Retinal pigment epithelial cell (primary cell): ENCODE results near the gene CFDP1.

Source experiments
- DNase-seq: peaks from one replicate; pipeline ENCODE4 v3.0.0-alpha.2; 2010; ENCODE audit warnings: low read depth
- H3K4me3 ChIP-seq: 2 replicates; pipeline ENCODE4 v1.5.1; 2011; ENCODE audit warnings: mild to moderate bottlenecking, low read length, control low read depth, moderate library complexity
- TF ChIP-seq, protein P1 (sequence below): conservative IDR thresholded peaks from 2 replicates; pipeline ENCODE4 v1.5.1; 2011; ENCODE audit warnings: low read depth, low read length, control low read depth, inconsistent platforms

Gene CFDP1

DNA sequence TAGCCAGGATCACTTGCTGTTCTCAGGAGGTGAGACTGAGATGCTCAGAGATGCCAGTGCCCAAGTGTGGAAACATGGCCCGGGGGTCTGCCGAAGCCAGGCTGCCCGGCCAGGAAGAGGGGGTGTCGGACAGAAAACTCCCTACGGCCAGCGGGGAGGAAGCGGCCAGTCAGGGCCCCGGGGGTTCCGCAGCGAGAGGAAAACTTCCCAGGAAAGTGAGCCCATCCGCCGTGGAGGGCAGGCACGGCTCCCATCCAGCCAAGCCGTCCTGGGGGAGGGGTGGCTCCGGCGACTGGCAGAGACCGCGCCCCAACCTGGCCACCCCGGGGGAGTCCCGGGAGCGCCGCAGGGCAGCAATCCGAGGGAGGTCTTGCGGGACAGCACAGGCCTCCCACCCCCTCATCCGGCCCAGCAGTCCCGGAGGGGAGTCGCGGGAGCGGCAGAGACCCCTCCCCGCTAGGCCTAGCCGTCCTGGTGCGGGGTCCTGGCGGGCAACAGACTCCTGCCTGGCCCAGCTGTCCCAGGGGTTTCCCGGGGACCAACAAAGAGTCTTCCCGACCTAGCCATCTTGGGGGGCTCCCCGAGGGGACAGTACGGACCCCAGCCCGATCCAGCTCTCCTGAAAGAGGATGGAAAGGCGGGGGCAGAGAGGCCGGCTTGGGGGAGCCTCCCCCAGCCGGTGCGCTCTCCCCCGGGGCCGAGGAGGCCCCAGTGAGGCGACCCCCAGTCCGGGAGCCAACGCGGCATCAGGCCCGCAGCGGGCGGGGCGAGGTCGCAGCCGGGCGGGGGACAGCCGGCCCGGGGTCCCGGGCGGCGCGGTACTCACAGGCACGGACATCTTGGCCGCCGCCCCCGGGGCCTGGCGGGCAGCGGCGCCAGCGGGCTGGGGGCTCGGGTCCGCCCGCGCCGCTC, 168.0 kb downstream of the CFDP1 start:
- no peak for DNase-seq
- H3K4me3 ChIP-seq = peak overlapping the region; percentile 91
- TF ChIP-seq, protein P1, sequence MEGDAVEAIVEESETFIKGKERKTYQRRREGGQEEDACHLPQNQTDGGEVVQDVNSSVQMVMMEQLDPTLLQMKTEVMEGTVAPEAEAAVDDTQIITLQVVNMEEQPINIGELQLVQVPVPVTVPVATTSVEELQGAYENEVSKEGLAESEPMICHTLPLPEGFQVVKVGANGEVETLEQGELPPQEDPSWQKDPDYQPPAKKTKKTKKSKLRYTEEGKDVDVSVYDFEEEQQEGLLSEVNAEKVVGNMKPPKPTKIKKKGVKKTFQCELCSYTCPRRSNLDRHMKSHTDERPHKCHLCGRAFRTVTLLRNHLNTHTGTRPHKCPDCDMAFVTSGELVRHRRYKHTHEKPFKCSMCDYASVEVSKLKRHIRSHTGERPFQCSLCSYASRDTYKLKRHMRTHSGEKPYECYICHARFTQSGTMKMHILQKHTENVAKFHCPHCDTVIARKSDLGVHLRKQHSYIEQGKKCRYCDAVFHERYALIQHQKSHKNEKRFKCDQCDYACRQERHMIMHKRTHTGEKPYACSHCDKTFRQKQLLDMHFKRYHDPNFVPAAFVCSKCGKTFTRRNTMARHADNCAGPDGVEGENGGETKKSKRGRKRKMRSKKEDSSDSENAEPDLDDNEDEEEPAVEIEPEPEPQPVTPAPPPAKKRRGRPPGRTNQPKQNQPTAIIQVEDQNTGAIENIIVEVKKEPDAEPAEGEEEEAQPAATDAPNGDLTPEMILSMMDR = no peak

- no peak for DNase-seq
- H3K4me3 ChIP-seq = peak overlapping the region; percentile 91
- TF ChIP-seq, protein P1 = no peak
Observed at GRCh38 chr16:75264457-75264998, 168.8 kb downstream of the CFDP1 start.

GRCh38 chr16:75263963-75264445, 169.3 kb downstream of the CFDP1 start:
- TF ChIP-seq, protein P1 = no peak
- no peak for DNase-seq
- H3K4me3 ChIP-seq = peak overlapping the region; percentile 91

GRCh38 chr16:75263291-75263962, 169.9 kb downstream of the CFDP1 start:
- DNase-seq = no peak
- TF ChIP-seq, protein P1 = no peak
- H3K4me3 ChIP-seq = peak overlapping the region; percentile 91

- peak overlapping the region; percentile 6 for H3K4me3 ChIP-seq
- TF ChIP-seq, protein P1 = no peak
- no peak for DNase-seq
Observed at GRCh38 chr16:75262800-75263127, 170.5 kb downstream of the CFDP1 start.

- DNase-seq = no peak
- H3K4me3 ChIP-seq = no peak overlapping the region
Observed at GRCh38 chr16:75262104-75262799, 171.1 kb downstream of the CFDP1 start.

More at GRCh38 chr16:75262104-75262799, 171.1 kb downstream of the CFDP1 start:
- TF ChIP-seq, protein P1 = no peak
